ENCODE measurements around the gene ZNF76. TPM values are rescaled to one million over a fixed set of nuclear protein-coding genes. Genes with fewer than 3 reads are reported as not detected.

ZNF76 gene
- polyA plus RNA-seq, 1 of the 3 experiments (the other 2 are of a cell fraction), result 19.7 TPM

- ChIA-PET CTCF (interaction anchor here (4.9 to 14.0 kb wide), 2 partner anchors 8 to 103 kb away, joined by 37 to 148 read pairs; no protein-coding TSS in a partner anchor), POLR2A (interaction anchor here (1.0 kb wide), 1 partner anchor 11 kb away, joined by 4 read pairs; the partner anchor contains the start of gene ZNF76)
- Histone ChIP-seq H3K4me3 (ENCODE audit: low read depth in 2 of 2, low read length in 1 of 2) (no peak overlapping the region), H3K79me2 (ENCODE audit: insufficient read depth) (peaks cover 37% of the 10 kb centered on the region), H4K20me1 (ENCODE audit: insufficient read depth) (no peaks in the 10 kb centered on the region), H3F3A (replicated peaks; ENCODE audit: insufficient read depth) (peaks cover 3% of the 10 kb centered on the region), H3K27me3 (ENCODE audit: insufficient read depth) (no peaks in the 10 kb centered on the region), H3K9me3 (no peaks in the 10 kb centered on the region), H3K9me2 (no peaks in the 10 kb centered on the region), H3K36me3 (replicated peaks in 1 of 2; ENCODE audit: control insufficient read depth in 1 of 2, insufficient read depth in 2 of 2, low read length in 1 of 2) (peaks cover 14 to 15% of the 10 kb centered on the region in 2 experiments), H3K27ac (ENCODE audit: low read depth in 2 of 2, low read length in 1 of 2) (no peak overlapping the region; a peak in 1 of 4 replicates), H2AFZ (ENCODE audit: low read depth) (no peak overlapping the region), H3K4me1 (ENCODE audit: control insufficient read depth in 1 of 2, insufficient read depth in 2 of 2, low read depth in 1 of 2, low read length in 1 of 2) (peaks cover 12 to 14% of the 10 kb centered on the region in 2 experiments; a peak in 2 of 4 replicates), H3K9ac (no peak overlapping the region), H3K4me2 (no peak overlapping the region; the same call in 1 of the 2 replicates)
- no peak for DNase-seq
- WGBS (ENCODE audit: low lambda C conversion rate), result 98% methylated on average over 3 of the region's 3 CpGs
- TF ChIP-seq TCF12 (IDR thresholded peaks at IDR 0.05) (no peak), RFX5 (IDR thresholded peaks at IDR 0.05; ENCODE audit: low read length) (no peak), FOSL2 (IDR thresholded peaks at IDR 0.05; ENCODE audit: borderline replicate concordance, low read depth) (no peak), TAF1 (IDR thresholded peaks at IDR 0.05; ENCODE audit: borderline replicate concordance, low read depth, low read length) (no peak), USF1 (IDR thresholded peaks at IDR 0.05; ENCODE audit: borderline replicate concordance, low read depth) (no peak), TEAD4 (IDR thresholded peaks at IDR 0.05; ENCODE audit: borderline replicate concordance, insufficient read depth) (no peak), ELF1 (IDR thresholded peaks at IDR 0.05) (no peak), POLR2AphosphoS5 (IDR thresholded peaks at IDR 0.05; ENCODE audit: low read depth, low read length) (no peak), IRF3 (IDR thresholded peaks at IDR 0.05; ENCODE audit: low read depth, low read length) (no peak), USF2 (IDR thresholded peaks at IDR 0.05; ENCODE audit: borderline replicate concordance, low read depth, low read length) (no peak), YY1 (IDR thresholded peaks at IDR 0.05; ENCODE audit: low read depth) (no peak), FOXJ3 (CRISPR knock-in tag; IDR thresholded peaks at IDR 0.05) (no peak), SMC3 (IDR thresholded peaks at IDR 0.05; ENCODE audit: low read depth, low read length) (no peak), EP300 (IDR thresholded peaks at IDR 0.05; ENCODE audit: borderline replicate concordance in 1 of 2, low read depth in 1 of 2, low read length in 1 of 2) (no peak), JUND (IDR thresholded peaks at IDR 0.05) (no peak), REST (IDR thresholded peaks at IDR 0.05; ENCODE audit: low read depth, low read length) (no peak), MAX (IDR thresholded peaks at IDR 0.05; ENCODE audit: low read depth) (no peak), PBX3 (IDR thresholded peaks at IDR 0.05) (no peak)
These were observed 10.6 kb upstream of the ZNF76 start for GRCh38 chr6:35248965-35249364.

Data from SK-N-SH (cell line).